22Rv1 (cell line): ENCODE measurements around the gene TEKT1.
"Not testable (repeated sequence)": the region's sequence is repeated elsewhere in the genome, so short reads cannot be mapped to it uniquely, and the experiment has no call there.

Experiments
- H3K27ac ChIP-seq: fragments of 450-650 bp; 2 replicates; pipeline ENCODE4 v1.5.1; 2017
- CTCF ChIP-seq: fragments of 450-650 bp; IDR thresholded peaks from 2 replicates; pipeline ENCODE4 v1.5.1; 2017; ENCODE audit warnings: mild to moderate bottlenecking
- ZFX ChIP-seq: fragments of 450-650 bp; IDR thresholded peaks from 2 replicates; pipeline ENCODE4 v1.6.1; 2017; ENCODE audit warnings: antibody characterized with exemption, borderline replicate concordance

The TEKT1 gene

GRCh38 chr17:6862122-6862521, 30.6 kb upstream of the TEKT1 start:
- H3K27ac ChIP-seq: no peak overlapping the region
- no peak for TF ChIP-seq CTCF
- TF ChIP-seq ZFX: no peak

- no peak for TF ChIP-seq ZFX
- no peak for TF ChIP-seq CTCF
Observed at GRCh38 chr17:6857904-6858303, 26.4 kb upstream of the TEKT1 start.

DNA sequence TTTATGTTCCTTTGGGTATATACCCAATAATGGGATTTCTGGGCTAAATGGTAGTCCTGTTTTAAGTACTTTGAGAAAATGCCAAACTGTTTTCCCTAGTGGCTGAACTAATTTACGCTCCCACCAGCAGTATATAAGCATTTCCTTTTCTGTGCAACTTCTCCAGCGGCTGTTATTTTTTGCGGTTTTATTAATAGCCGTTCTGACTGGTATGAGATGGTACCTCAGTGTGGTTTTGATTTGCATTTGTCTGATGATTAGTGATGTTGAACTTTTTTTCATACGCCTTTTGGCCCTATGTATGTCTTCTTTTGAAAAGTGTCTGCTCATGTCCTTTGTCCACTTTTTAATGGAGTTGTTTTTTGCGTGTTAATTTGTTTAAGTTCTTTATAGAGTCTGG, 25.8 kb upstream of the TEKT1 start:
- no peak for TF ChIP-seq ZFX
- no peak for TF ChIP-seq CTCF

More at GRCh38 chr17:6857904-6858303, 26.4 kb upstream of the TEKT1 start:
- no peak overlapping the region for H3K27ac ChIP-seq

DNA sequence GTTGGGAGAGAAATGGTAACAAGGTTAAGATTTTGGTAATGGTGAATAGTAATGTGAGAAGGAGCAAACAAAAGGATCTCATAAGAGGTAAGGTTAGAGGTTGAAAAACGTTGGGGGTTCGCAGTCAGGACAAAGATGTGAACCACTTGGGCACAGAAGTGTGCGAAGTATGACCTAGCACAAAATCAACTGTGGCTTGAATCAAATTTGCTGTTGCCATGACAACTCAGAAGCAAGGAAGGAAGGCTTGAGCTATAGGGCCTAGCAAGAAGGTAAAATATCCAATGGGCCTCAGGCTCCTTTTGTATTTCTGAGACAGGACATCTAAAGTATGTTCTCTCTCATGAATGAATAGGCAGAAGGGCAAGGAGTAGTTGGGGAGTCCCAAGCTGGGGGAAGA, 24.5 kb upstream of the TEKT1 start:
- no peak for TF ChIP-seq ZFX
- TF ChIP-seq CTCF: no peak
- H3K27ac ChIP-seq: no peak overlapping the region

More for the DNA sequence above, 25.8 kb upstream of the TEKT1 start:
- no peak overlapping the region for H3K27ac ChIP-seq

- TF ChIP-seq ZFX (no peak), CTCF (peak; percentile 20)
Observed at GRCh38 chr17:6853764-6854442, 22.4 kb upstream of the TEKT1 start.

DNA sequence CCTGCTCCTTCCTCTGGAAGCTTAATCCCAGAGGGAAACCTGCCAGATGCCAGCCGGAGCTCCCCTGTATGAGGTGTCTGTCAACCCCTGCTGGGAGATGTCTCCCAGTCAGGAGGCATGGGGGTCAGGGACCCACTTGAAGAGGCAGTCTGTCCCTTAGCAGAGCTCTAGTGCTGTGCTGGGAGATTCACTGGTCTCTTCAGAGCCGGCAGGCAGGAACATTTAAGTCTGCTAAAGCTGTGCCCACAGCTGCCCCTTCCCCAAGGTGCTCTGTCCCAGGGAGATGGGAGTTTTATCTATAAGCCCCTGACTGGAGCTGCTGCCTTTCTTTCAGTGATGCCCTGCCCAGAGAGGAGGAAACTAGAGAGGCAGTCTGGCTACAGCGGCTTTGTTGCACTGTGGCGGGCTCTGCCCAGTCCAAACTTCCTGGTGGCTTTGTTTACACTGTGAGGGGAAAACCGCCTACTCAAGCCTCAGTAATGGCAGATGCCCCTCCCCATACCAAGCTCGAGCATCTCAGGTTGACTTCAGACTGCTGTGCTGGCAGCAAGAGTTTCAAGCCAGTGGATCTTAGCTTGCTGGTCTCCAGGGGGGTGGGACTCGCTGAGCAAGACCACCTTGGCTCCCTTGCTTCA, 17.1 kb upstream of the TEKT1 start:
- not testable (repeated sequence) for H3K27ac ChIP-seq

More at GRCh38 chr17:6853764-6854442, 22.4 kb upstream of the TEKT1 start:
- no peak overlapping the region for H3K27ac ChIP-seq

- H3K27ac ChIP-seq: not testable (repeated sequence)
Observed at GRCh38 chr17:6846138-6846537, 14.6 kb upstream of the TEKT1 start.

DNA sequence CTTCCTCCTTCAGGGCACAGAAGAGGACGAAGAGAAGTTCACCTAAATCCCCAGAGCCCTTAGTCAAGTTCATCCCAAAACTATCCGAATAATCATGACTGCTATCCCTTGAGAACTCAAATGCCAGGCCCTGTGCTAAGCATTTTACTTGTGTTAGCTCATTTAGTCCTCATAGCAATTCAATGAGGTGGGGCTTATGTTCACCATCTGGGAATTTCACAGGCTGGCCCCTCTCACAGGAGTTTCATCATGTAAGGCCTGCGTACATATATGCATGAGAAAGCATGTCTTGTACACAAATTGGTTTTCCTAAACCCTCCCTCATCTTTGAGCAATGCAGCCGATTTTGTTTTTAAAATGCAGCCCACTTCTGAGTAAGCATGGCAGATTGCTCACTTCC, 12.9 kb upstream of the TEKT1 start:
- H3K27ac ChIP-seq: not testable (repeated sequence)
